ENCODE results near the gene WDR73.

Gene WDR73

GRCh38 chr15:84653910-84654688 is at the start of gene WDR73:
WDR73 (minus strand) TSS chr15:84654283; CDS start chr15:84654274, 9 bp downstream.
- TF ChIP-seq GATA3 (IDR thresholded peaks at IDR 0.05; ENCODE audit: low read depth, low read length) (no peak), GATA2 (IDR thresholded peaks at IDR 0.05; ENCODE audit: low read depth, low read length) (no peak)

- TF ChIP-seq GATA2 (IDR thresholded peaks at IDR 0.05; ENCODE audit: low read depth, low read length) (no peak), GATA3 (IDR thresholded peaks at IDR 0.05; ENCODE audit: low read depth, low read length) (no peak)
Measured at GRCh38 chr15:84703808-84704207, 49.7 kb upstream of the WDR73 start.

DNA sequence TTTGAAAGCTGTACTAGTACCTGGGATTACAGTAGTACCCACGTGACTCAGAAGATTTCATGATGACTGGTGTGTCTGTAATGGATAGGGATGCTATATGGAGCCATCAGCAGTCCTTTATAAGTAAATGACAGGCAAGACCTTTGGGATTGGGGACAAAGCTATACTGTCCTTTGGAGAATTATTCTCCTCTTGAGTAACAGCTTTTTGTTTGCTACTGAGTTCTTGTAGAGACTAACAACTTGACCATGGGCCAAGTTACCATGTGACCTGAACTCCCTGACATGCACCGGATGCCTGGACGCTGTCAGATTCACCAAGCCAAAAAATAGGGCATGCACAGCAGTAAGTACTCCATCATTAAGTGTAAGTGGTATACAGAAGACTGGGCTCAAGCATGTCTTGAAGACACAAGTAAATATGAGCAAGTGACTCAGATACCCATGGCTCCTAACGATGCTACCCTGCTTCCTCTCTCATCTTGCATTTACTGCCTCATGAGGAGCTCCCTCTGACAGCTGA is 48.9 kb upstream of the WDR73 start:
- TF ChIP-seq GATA3 (IDR thresholded peaks at IDR 0.05; ENCODE audit: low read depth, low read length) (no peak), GATA2 (IDR thresholded peaks at IDR 0.05; ENCODE audit: low read depth, low read length) (no peak)

- no peak for TF ChIP-seq GATA3 (IDR thresholded peaks at IDR 0.05; ENCODE audit: low read depth, low read length)
- no peak for TF ChIP-seq GATA2 (IDR thresholded peaks at IDR 0.05; ENCODE audit: low read depth, low read length)
Measured at GRCh38 chr15:84699538-84700191, 45.6 kb upstream of the WDR73 start.

DNA sequence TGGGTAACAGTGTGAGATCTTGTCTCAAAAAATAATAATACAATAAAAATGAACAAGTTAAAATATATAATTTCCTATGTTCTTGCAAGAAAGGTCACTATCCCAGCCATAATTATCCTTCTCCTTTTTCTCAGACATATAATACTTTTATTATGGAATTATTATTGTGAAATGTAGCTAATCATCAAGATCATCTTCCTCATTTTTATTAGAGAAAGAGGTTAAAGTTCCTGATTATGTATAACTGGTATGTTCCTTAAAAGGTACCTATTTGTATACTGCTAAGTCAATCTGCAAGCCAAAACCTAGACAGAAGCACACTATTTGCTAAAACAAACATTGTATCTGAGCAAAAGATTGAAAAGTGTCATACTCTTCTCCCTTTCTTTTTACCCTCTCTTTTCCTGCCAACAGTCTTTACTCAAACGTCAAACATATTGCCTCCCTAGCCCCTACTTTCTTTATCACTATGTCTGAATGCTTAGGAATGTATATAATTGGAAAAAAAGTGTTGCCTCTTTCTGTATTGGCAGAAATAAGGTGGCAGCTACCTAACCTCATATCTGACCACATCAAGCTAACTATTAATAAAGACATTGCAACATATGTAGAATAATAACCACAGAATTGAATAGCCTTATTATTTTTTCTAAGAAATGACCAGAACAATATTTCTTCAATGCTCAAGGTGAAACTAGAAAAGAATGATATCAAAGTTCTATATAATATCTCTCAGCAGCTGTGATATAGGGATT is 43.3 kb upstream of the WDR73 start:
- TF ChIP-seq GATA3 (IDR thresholded peaks at IDR 0.05; ENCODE audit: low read depth, low read length) (no peak), GATA2 (IDR thresholded peaks at IDR 0.05; ENCODE audit: low read depth, low read length) (no peak)

GRCh38 chr15:84696757-84697156 is 42.7 kb upstream of the WDR73 start:
- TF ChIP-seq GATA2 (IDR thresholded peaks at IDR 0.05; ENCODE audit: low read depth, low read length) (no peak), GATA3 (IDR thresholded peaks at IDR 0.05; ENCODE audit: low read depth, low read length) (no peak)

DNA sequence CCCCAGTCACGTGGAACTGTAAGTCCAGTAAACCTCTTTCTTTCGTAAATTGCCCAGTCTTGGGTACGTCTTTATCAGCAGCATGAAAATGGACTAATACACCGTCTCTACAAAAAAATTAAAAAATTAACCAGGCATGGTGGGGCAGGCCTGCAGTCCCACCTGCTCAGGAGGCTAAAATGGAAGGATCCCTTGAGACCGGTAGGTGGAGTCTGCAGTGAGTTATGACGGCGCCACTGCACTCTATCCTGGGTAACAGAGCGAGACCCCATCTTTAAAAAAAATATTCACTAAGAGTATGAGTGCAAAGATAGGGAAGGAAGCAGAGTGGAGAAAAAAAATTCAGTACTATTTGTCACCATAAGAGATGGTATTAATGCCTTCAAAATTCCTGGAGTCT is 36.3 kb upstream of the WDR73 start:
- TF ChIP-seq GATA3 (IDR thresholded peaks at IDR 0.05; ENCODE audit: low read depth, low read length), result no peak
- TF ChIP-seq GATA2 (IDR thresholded peaks at IDR 0.05; ENCODE audit: low read depth, low read length), result no peak

GRCh38 chr15:84689858-84690257 is 35.8 kb upstream of the WDR73 start:
- TF ChIP-seq GATA3 (IDR thresholded peaks at IDR 0.05; ENCODE audit: low read depth, low read length), result no peak
- TF ChIP-seq GATA2 (IDR thresholded peaks at IDR 0.05; ENCODE audit: low read depth, low read length), result no peak

DNA sequence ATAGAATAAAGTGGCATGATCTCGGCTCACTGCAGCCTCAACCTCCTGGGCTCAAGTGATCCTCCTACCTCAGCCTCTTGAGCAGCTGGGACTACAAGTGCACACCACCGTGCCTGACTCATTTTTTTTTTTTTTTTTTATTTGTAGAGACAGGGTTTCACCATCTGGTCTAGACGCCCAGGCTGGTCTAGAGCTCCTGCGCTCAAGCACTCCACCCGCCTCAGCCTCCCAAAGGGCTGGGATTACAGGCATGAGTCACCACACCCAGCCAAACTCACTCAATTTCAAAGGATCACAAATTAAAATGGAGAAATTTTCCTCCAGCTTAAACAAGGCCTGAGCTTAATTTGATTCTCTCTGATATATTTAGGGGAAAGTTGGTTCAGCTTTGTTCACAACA is 31.2 kb upstream of the WDR73 start:
- no peak for TF ChIP-seq GATA3 (IDR thresholded peaks at IDR 0.05; ENCODE audit: low read depth, low read length)
- TF ChIP-seq GATA2 (IDR thresholded peaks at IDR 0.05; ENCODE audit: low read depth, low read length), result no peak

DNA sequence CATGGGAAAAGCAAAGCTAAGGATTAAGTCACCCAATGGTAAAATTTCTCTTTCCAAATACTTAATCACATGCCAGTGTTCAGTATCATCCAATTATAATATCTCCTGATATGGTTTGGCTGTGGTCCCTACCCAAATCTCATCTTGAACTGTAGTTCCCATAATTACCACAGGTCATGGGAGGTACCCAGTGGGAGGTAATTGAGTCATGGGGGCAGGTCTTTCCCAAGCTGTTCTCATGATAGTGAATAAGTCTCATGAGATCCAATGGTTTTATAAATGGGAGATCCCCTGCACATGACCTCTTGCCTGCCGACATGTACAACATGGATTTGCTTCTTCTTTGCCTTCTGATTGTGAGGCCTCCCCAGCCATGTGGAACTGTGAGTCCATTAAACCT is 30.0 kb upstream of the WDR73 start:
- TF ChIP-seq GATA2 (IDR thresholded peaks at IDR 0.05; ENCODE audit: low read depth, low read length) (no peak), GATA3 (IDR thresholded peaks at IDR 0.05; ENCODE audit: low read depth, low read length) (no peak)

- TF ChIP-seq GATA3 (IDR thresholded peaks at IDR 0.05; ENCODE audit: low read depth, low read length) (no peak), GATA2 (IDR thresholded peaks at IDR 0.05; ENCODE audit: low read depth, low read length) (no peak)
Measured at GRCh38 chr15:84681831-84682230, 27.7 kb upstream of the WDR73 start.

DNA sequence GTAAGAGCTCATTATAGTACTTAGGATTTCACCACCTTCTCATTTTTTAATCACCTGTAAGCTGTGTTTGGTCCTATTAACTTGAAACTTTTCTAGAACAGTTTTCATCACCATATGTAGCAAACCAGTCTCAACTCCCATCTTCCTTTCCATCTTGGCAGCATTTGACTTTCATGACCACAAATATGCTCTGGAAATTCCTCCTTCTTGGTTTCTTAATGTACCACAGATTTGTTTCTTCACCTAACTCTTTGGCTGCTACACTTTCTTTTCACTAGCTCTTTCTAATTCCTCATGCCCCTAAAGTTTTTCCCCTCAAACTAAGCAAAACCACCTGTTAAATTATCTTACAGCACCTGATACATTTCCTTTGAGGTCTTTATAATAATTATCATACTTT is 17.1 kb upstream of the WDR73 start:
- TF ChIP-seq GATA2 (IDR thresholded peaks at IDR 0.05; ENCODE audit: low read depth, low read length) (no peak), GATA3 (IDR thresholded peaks at IDR 0.05; ENCODE audit: low read depth, low read length) (no peak)

DNA sequence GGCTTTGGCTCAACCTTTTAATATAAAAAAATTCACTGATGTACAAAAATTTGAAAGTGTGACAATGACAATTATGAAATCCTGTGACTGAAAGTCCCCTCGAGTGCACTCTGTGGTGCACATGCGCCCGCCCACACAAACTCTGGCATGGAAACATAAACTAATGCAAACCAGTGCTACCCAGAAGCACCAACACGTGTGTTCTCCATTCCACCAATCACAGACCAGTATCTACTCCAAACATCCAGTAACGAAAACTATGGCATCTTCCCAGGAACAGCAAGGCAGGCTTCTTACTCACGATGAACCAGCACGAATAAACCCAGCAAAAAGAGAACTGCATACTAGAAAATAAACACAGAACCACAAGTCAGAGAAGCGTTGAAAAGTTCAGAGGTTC is 15.6 kb upstream of the WDR73 start:
- TF ChIP-seq GATA3 (IDR thresholded peaks at IDR 0.05; ENCODE audit: low read depth, low read length) (no peak), GATA2 (IDR thresholded peaks at IDR 0.05; ENCODE audit: low read depth, low read length) (no peak)

Measured in SH-SY5Y (cell line).